NCI-H1092 treated with DMSO at 0.1 percent for 48 hours (cell line): ENCODE measurements around the gene CDK11B.
"Not testable (repeated sequence)": the region's sequence is repeated elsewhere in the genome, so short reads cannot be mapped to it uniquely, and the experiment has no call there.

Experiments used
- DNase-seq: peaks from one replicate; lab custom pipeline; 2025; lab: John Stamatoyannopoulos, UW

CDK11B gene

GRCh38 chr1:1662392-1662791, 3.6 kb upstream of the CDK11B start:
- not testable (repeated sequence) for DNase-seq

GRCh38 chr1:1648265-1648664, 10.5 kb downstream of the CDK11B start:
- not testable (repeated sequence) for DNase-seq

GRCh38 chr1:1647567-1648241, 11.1 kb downstream of the CDK11B start:
- not testable (repeated sequence) for DNase-seq

GRCh38 chr1:1646326-1646725, 12.5 kb downstream of the CDK11B start:
- DNase-seq = not testable (repeated sequence)

GRCh38 chr1:1640711-1641461, 17.9 kb downstream of the CDK11B start:
- DNase-seq = not testable (repeated sequence)

DNA sequence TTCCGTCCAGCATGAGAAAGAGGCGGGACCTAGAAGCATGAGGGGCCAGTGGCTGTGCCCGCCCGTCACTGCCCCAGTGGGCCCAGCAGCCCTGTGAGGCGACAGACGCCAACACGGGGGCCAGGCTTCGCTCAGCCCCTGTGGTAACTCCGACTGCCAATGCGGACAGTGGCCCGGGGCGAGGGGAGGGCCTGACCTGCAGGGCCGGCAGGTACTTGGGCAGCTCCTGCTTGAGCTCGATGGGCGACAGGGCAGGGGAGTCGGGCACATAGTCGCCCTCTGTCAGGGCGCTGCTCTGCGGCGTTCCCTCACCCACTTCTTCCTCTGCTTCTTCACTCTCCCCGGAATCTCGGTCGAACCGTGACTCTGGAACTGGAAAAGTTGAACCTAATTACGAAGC, 18.7 kb downstream of the CDK11B start:
- not testable (repeated sequence) for DNase-seq

GRCh38 chr1:1639368-1639767, 19.4 kb downstream of the CDK11B start:
- DNase-seq = not testable (repeated sequence)

DNA sequence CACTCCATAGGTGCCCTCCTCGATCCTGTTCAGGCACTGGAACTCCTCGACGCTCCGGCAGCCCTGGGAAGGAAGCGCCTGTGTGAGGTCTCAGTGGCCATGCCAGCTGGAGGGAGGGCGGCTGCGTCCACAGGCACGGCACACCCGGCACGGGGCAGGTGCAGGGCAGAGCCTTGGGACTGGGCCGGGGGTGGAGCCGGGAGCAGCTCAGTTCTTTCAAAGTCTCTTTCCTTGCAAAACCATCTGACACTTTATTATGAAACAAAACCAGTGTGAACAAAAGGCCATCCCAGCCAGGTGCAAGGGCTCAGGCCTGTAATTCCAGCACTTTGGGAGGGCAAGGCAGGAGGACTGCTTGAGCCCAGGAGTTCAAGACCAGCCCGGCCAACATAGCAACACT, 20.3 kb downstream of the CDK11B start:
- not testable (repeated sequence) for DNase-seq

- DNase-seq = not testable (repeated sequence)
Measured at GRCh38 chr1:1637479-1637875, 21.3 kb downstream of the CDK11B start.

GRCh38 chr1:1636621-1637478, 22.0 kb downstream of the CDK11B start:
- not testable (repeated sequence) for DNase-seq

DNA sequence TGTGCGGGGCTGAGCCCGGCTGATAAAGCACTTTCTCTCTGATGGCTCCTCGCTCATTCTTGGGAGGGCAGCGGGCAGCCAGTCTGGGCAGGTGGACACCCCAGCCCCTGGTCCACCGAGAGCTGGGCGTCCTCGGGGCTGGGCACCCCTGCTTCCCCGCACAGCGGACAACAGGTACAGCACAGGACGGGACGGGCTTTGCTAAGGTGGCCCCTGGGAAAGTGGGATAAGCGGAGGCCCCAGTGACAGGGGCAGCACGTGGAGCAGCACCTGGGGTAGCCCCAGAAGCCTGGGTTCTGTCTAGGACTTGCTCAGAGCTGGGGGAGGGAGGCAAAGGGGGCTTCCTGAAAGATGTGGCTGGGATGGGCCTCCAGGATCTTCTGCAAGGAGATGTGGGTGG, 24.2 kb downstream of the CDK11B start:
- not testable (repeated sequence) for DNase-seq

DNA sequence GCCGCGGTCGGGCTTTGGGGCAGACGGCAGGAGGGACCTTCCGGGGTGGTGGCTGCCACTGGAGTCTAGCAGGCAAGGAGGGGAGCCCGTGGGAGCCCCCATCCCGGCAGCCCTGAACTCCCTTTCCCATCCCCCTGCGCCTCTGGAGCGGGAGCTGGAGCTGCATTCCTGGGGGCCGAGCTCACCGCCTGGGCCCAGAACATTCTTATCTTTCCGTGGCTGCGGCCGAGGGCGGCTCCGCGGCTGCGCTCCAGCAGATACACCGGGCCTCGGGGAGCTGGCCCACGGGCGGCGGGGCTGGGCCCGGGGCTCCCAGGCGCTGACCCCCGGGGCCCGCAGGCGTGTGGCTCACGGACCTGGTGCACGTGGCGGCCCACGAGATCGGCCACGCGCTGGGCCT, 25.4 kb downstream of the CDK11B start:
- DNase-seq = not testable (repeated sequence)

GRCh38 chr1:1631782-1632420, 26.9 kb downstream of the CDK11B start, which contains the start of gene MMP23B:
TSS of gene MMP23B (plus strand) at chr1:1632173. CDS start at chr1:1632219, 46 bp downstream.
- DNase-seq = no peak

DNA sequence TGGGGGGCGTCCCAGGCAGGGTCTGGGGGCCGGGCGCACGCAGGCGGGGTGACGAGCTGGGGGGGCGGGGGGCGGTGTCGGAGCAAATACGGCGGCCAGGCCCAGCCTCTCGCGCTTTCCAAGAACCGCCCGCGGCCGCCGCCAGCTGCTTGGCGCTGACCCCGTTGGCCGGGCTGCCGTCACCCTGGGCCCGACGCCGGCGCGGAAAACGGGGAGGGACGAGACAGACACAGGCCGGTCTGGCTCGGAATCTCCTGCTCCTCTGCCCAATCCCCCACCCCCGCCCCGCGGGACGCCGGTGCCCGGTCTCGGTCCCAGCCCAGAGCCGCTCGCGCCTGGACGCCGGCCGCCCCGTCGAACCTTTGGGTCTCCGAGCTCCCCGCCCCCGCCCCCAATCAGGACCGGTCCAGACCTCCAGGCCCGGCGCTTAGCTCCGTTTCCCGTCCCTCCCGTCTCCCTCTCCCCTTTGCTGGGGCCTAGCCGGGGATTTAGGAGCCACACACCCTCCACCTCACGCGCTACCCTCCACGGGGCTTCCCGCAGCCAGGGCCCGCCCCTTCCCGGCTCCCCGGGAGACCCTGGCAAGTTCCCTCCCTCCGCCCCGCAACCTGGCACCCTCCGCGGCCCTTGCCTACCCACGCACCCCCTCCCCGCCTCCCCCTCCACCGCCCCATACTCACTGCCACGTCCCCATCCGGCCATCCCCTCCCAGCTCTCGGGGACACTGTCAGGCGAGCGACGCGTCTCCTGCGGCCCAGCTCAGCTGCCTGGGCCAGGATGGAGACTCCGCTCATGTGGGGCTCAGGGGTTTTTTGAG, 27.6 kb downstream of the CDK11B start:
- DNase-seq = no peak

DNA sequence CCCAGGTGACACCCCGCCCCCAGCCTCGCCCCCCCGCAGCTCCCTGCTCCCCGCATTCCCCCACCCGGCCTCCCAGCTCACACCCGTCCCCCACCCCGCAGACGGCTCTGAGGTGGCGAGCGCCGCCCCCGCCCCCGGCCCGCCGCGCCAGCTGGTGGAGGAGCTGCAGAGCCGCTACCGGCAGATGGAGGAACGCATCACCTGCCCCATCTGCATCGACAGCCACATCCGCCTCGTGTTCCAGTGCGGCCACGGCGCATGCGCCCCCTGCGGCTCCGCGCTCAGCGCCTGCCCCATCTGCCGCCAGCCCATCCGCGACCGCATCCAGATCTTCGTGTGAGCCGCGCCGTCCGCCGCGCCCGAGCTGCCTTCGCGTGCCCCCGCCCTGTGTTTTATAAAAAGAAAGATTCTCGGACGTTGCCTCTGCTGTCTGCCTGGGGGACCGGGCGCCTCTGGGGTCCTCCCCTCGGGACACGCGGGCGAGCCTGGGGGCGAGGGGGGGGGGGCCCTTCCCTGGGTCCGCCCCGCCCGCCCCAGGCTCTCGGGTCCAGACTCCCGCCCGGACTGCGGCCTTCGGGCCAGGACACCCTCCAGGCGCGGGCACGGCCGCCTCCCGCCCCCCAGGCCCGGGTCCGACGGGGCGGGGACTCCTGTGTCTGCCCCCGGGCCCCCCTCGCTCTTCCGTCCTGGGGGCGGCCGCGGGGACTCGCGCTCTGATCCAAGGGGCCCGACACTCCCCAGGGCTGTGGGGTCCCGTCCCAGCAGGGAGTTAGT, 28.4 kb downstream of the CDK11B start:
- peak; percentile 68 for DNase-seq

GRCh38 chr1:1629430-1630190, 29.2 kb downstream of the CDK11B start:
- no peak for DNase-seq

DNA sequence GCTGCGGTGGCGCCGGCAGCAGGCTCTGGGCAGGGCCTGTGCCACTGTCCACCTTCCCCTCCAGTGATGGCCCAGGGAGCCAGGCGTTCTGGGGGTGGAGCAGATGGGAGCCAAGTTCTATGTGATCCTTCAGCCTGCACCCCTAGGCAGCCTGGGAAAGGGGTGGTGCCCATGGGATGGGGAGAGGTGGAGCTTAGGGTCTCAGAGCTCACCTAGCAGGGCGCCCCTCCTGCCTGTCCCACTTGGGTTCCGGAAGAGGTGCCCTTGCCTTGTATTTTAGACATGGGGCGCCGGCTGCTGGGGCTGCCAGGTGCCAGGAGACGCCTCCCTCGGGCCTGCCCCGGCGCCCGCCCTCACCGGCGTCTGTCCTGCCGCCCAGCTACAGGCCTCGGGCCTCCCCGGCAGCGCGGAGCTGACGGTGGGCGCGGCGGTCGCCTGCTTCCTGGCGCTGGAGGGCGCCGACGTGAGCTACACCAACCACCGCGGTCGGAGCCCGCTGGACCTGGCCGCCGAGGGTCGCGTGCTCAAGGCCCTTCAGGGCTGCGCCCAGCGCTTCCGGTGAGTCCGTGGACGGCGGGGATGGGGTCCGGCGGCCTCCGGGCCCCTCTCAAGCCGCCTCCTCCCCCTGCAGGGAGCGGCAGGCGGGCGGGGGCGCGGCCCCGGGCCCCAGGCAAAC, 29.9 kb downstream of the CDK11B start:
- no peak for DNase-seq

- DNase-seq = no peak
Measured at GRCh38 chr1:1627829-1628753, 30.7 kb downstream of the CDK11B start.
